HepG2 (cell line): ENCODE results near the gene PRDX6.
A peak's percentile ranks its signal among the peaks of the same experiment; 100 is the strongest.
"Not testable (repeated sequence)": the region's sequence is repeated elsewhere in the genome, so short reads cannot be mapped to it uniquely, and the experiment has no call there.

Experiments
- CENPX ChIP-seq: sonication (generic); formaldehyde crosslinking; IDR thresholded peaks from 2 replicates; pipeline ENCODE4 v1.9.0; 2021; ENCODE audit warnings: mild to moderate bottlenecking, missing genetic modification reagents, moderate library complexity
- CHD2 ChIP-seq: IDR thresholded peaks from 2 replicates; pipeline ENCODE4 v1.6.1; 2011; ENCODE audit warnings: low read depth, low read length, improper control_type of control experiment
- CTCF ChIP-seq: sonication (generic); formaldehyde crosslinking; IDR thresholded peaks from 2 replicates; pipeline ENCODE4 v1.5.0; 2020; ENCODE audit warnings: mild to moderate bottlenecking, missing genetic modification reagents, moderate library complexity
- ELF4 ChIP-seq: sonication (generic); formaldehyde crosslinking; IDR thresholded peaks from 2 replicates; pipeline ENCODE4 v1.5.0; 2020; ENCODE audit warnings: missing genetic modification reagents, mild to moderate bottlenecking, moderate library complexity, borderline replicate concordance
- HNF1B ChIP-seq: sonication (generic); formaldehyde crosslinking; IDR thresholded peaks from 2 replicates; pipeline ENCODE4 v1.5.1; 2020; ENCODE audit warnings: mild to moderate bottlenecking, moderate library complexity, missing genetic modification reagents
- PHF5A ChIP-seq: IDR thresholded peaks from one replicate; pipeline ENCODE4 v1.6.1; 2018; ENCODE audit warnings: low read depth, missing genetic modification reagents; ENCODE audit not compliant: unreplicated experiment
- RAD21 ChIP-seq: fragments of 450-650 bp; formaldehyde crosslinking; IDR thresholded peaks from 2 replicates; pipeline ENCODE4 v1.5.0; 2020; ENCODE audit warnings: mild to moderate bottlenecking
- USF2 ChIP-seq, 2 experiments: sonication (generic) in 1 of 2; formaldehyde crosslinking in 1 of 2; IDR thresholded peaks; 2 replicates each; pipeline versions ENCODE4 v1.5.1 to v1.6.1; 2011 to 2020; ENCODE audit warnings: borderline replicate concordance in 1 of 2, low read depth in 1 of 2, low read length in 1 of 2, mild to moderate bottlenecking in 1 of 2, missing genetic modification reagents in 1 of 2, moderate library complexity in 1 of 2
- ZBTB49 ChIP-seq: sonication (generic); formaldehyde crosslinking; IDR thresholded peaks from 2 replicates; pipeline ENCODE4 v1.4.0; 2020; ENCODE audit warnings: missing genetic modification reagents, borderline replicate concordance
- ZKSCAN1 ChIP-seq: fragments of 150-350 bp; IDR thresholded peaks from 2 replicates; pipeline ENCODE4 v1.6.1; 2014; ENCODE audit warnings: low read length
- ZNF615 ChIP-seq: sonication (generic); formaldehyde crosslinking; IDR thresholded peaks from 2 replicates; pipeline ENCODE4 v1.5.0; 2020; ENCODE audit warnings: mild to moderate bottlenecking, missing genetic modification reagents, borderline replicate concordance
- ZNF678 ChIP-seq: sonication (generic); formaldehyde crosslinking; IDR thresholded peaks from 2 replicates; pipeline ENCODE4 v1.4.0; 2020; ENCODE audit warnings: mild to moderate bottlenecking, missing genetic modification reagents

- TF ChIP-seq CENPX (CRISPR knock-in tag); CHD2; CTCF; PHF5A (CRISPR knock-in tag); ZKSCAN1; ELF4 (CRISPR knock-in tag); RAD21; ZBTB49; ZNF678 (CRISPR knock-in tag); ZNF615 (CRISPR knock-in tag); USF2 (IDR thresholded peaks at IDR 0.05; ENCODE audit: low read depth, low read length); USF2 (CRISPR knock-in tag; IDR thresholded peaks at IDR 0.05; ENCODE audit: borderline replicate concordance): not testable (repeated sequence)
- peak; percentile 27; the same call in 1 of the 2 replicates for TF ChIP-seq HNF1B (CRISPR knock-in tag)
These were observed 2.2 kb upstream of the PRDX6 start for GRCh38 chr1:173474780-173475421.
